ENCODE measurements around the gene PMIS2.

DNA sequence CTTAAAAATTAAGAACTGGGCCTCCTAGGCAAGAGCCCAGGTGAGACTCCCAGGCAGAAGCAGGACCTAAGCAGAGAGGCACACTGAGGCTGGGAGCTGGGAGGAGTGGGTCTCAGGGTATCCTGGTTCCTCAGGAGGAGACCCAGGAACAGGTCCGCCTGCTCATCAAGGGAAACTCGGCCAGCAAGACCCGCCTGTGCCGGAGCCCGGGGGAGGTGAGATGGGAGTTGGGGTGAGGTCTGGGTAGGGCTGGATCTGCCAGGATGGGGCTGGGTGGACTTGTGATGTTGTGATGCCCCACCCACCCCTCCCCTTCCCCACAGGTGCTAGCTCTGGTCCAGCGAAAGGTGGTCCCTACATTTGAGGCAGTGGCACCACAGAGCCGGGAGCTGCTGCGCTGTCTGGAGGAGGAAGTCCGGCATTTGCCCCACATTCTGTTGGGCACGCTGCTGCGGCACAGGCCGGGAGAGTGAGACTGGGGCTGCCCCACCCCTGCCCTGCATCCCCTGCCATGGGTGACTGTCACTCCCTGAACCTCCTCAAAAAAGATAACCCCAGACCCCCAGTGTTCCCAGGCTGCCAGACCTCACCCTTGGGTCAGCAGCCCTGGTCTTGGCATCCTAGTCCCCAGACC is 33.4 kb downstream of the PMIS2 start:
- TF ChIP-seq ISL1 (CRISPR knock-in tag; IDR thresholded peaks at IDR 0.05), result no peak
- TF ChIP-seq GLIS3 (CRISPR knock-in tag; IDR thresholded peaks at IDR 0.05), result no peak
- TF ChIP-seq ZNF8 (CRISPR knock-in tag; IDR thresholded peaks at IDR 0.05), result no peak
- TF ChIP-seq, protein P1, sequence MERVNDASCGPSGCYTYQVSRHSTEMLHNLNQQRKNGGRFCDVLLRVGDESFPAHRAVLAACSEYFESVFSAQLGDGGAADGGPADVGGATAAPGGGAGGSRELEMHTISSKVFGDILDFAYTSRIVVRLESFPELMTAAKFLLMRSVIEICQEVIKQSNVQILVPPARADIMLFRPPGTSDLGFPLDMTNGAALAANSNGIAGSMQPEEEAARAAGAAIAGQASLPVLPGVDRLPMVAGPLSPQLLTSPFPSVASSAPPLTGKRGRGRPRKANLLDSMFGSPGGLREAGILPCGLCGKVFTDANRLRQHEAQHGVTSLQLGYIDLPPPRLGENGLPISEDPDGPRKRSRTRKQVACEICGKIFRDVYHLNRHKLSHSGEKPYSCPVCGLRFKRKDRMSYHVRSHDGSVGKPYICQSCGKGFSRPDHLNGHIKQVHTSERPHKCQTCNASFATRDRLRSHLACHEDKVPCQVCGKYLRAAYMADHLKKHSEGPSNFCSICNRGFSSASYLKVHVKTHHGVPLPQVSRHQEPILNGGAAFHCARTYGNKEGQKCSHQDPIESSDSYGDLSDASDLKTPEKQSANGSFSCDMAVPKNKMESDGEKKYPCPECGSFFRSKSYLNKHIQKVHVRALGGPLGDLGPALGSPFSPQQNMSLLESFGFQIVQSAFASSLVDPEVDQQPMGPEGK (CRISPR knock-in tag; IDR thresholded peaks at IDR 0.05; ENCODE audit: borderline replicate concordance), result no peak
- no peak for TF ChIP-seq ZC3H10 (CRISPR knock-in tag; IDR thresholded peaks at IDR 0.05)
- TF ChIP-seq, protein P2, sequence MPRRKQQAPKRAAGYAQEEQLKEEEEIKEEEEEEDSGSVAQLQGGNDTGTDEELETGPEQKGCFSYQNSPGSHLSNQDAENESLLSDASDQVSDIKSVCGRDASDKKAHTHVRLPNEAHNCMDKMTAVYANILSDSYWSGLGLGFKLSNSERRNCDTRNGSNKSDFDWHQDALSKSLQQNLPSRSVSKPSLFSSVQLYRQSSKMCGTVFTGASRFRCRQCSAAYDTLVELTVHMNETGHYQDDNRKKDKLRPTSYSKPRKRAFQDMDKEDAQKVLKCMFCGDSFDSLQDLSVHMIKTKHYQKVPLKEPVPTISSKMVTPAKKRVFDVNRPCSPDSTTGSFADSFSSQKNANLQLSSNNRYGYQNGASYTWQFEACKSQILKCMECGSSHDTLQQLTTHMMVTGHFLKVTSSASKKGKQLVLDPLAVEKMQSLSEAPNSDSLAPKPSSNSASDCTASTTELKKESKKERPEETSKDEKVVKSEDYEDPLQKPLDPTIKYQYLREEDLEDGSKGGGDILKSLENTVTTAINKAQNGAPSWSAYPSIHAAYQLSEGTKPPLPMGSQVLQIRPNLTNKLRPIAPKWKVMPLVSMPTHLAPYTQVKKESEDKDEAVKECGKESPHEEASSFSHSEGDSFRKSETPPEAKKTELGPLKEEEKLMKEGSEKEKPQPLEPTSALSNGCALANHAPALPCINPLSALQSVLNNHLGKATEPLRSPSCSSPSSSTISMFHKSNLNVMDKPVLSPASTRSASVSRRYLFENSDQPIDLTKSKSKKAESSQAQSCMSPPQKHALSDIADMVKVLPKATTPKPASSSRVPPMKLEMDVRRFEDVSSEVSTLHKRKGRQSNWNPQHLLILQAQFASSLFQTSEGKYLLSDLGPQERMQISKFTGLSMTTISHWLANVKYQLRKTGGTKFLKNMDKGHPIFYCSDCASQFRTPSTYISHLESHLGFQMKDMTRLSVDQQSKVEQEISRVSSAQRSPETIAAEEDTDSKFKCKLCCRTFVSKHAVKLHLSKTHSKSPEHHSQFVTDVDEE (CRISPR knock-in tag; IDR thresholded peaks at IDR 0.05), result no peak
- no peak for TF ChIP-seq ZNF70 (CRISPR knock-in tag; IDR thresholded peaks at IDR 0.05)

All from SK-N-SH treated with all-trans-retinoic acid at 6 μM for 48 hours (cell line).